T-cell (primary cell): ENCODE results near the gene TBC1D22A. TPM values are rescaled to one million over a fixed set of nuclear protein-coding genes. Genes with fewer than 3 reads are reported as not detected.

ENCODE experiments used
- ATAC-seq, 4 experiments: fragments of 200-7000 bp in 3 of 4; fragments of 150-1000 bp in 1 of 4; cut with Tn5 transposase; replicated peaks in 1 of 4; 1 replicate in 3 of 4; 2 replicates in 1 of 4; pipeline ENCODE4 v1.10.0; 2021; ENCODE audit warnings: moderate library complexity in 3 of 4, mild to moderate bottlenecking in 2 of 4, moderate number of reproducible peaks in 1 of 4
- CTCF ChIA-PET, 2 donors: fragments of 300-600 bp; sonication (Branson Sonifier 250); formaldehyde crosslinking; loops; one replicate each; lab custom pipeline; 2022; ENCODE audit warnings: antibody characterized with exemption in 2 of 2; lab: Charles Lee
- POLR2A ChIA-PET, 2 donors: fragments of 300-600 bp; sonication (Branson Sonifier 250); formaldehyde crosslinking; loops; one replicate each; lab custom pipeline; 2022; ENCODE audit warnings: antibody characterized with exemption in 2 of 2; lab: Charles Lee
- DNase-seq, 35 experiments: peaks; one replicate each; pipeline versions ENCODE4 v3.0.0 to v3.0.0-alpha.2; 2013 to 2023
- H3K27ac ChIP-seq: one replicate; pipeline ENCODE4 v1.5.1; 2013; ENCODE audit warnings: low read length
- H3K27me3 ChIP-seq, 2 experiments: replicated peaks in 1 of 2; 1 replicate in 1 of 2; 2 replicates in 1 of 2; pipeline versions ENCODE4 v1.6.1 to v1.7.0; 2013; ENCODE audit warnings: low read length in 1 of 2, mixed read lengths in 1 of 2; ENCODE audit not compliant: control insufficient read depth in 2 of 2, insufficient read depth in 2 of 2; ENCODE audit errors: extremely low read depth in 1 of 2
- H3K36me3 ChIP-seq, 2 donors: 1 replicate in 1 of 2; 2 replicates in 1 of 2; pipeline versions ENCODE4 v1.6.1 to v1.7.0; 2013; ENCODE audit warnings: low read length in 1 of 2; ENCODE audit not compliant: control insufficient read depth in 2 of 2, insufficient read depth in 1 of 2; ENCODE audit errors: extremely low read depth in 1 of 2
- H3K4me1 ChIP-seq, 2 experiments: 1 replicate in 1 of 2; 2 replicates in 1 of 2; pipeline versions ENCODE4 v1.6.1 to v1.7.0; 2013; ENCODE audit warnings: low read length in 2 of 2, mixed read lengths in 1 of 2; ENCODE audit not compliant: insufficient read depth in 2 of 2, control insufficient read depth in 1 of 2; ENCODE audit errors: extremely low read depth in 1 of 2
- H3K4me3 ChIP-seq, 2 donors: 1 replicate in 1 of 2; 2 replicates in 1 of 2; pipeline versions ENCODE4 v1.5.1 to v1.7.0; 2013; ENCODE audit warnings: mild to moderate bottlenecking in 2 of 2, low read length in 1 of 2, moderate library complexity in 1 of 2; ENCODE audit not compliant: control insufficient read depth in 1 of 2; ENCODE audit errors: extremely low read depth in 1 of 2
- H3K9me3 ChIP-seq: 2 replicates; pipeline ENCODE4 v1.7.0; 2013
- H3K27ac Mint-ChIP-seq, 2 donors: one replicate each; pipeline ENCODE4 v1.8.0; 2020 to 2021; ENCODE audit warnings: mild to moderate bottlenecking in 2 of 2, mixed read lengths in 2 of 2
- H3K27me3 Mint-ChIP-seq, 2 donors: one replicate each; pipeline ENCODE4 v1.8.0; 2021 to 2022; ENCODE audit warnings: mixed read lengths in 2 of 2
- H3K36me3 Mint-ChIP-seq: one replicate; pipeline ENCODE4 v1.8.0; 2021; ENCODE audit warnings: mixed read lengths
- H3K4me1 Mint-ChIP-seq, 3 donors: one replicate each; pipeline ENCODE4 v1.8.0; 2020 to 2022; ENCODE audit warnings: mixed read lengths in 3 of 3, mild to moderate bottlenecking in 1 of 3
- H3K4me3 Mint-ChIP-seq, 3 donors: one replicate each; pipeline ENCODE4 v1.8.0; 2020 to 2022; ENCODE audit warnings: mild to moderate bottlenecking in 3 of 3, mixed read lengths in 3 of 3, moderate library complexity in 3 of 3
- H3K9me3 Mint-ChIP-seq, 3 donors: one replicate each; pipeline ENCODE4 v1.8.0; 2020 to 2022; ENCODE audit warnings: mixed read lengths in 3 of 3
- WGBS: methylation state at CpG from one replicate; pipeline ENCODE4 v1.1.5; 2013; ENCODE audit warnings: missing lambda C conversion rate; ENCODE audit not compliant: insufficient coverage; 5-methylcytosine and 5-hydroxymethylcytosine counted together
- total RNA-seq, 35 experiments: library from RNA in 6 of 35; stranded (reverse) in 6 of 35; fragments of 120-200 nt in 1 of 35; gene quantifications; one replicate each; pipeline versions ENCODE4 v1.2.1 to v1.2.4 and lab custom pipeline; 2013 to 2026

TBC1D22A gene
- total RNA-seq, 5 donors from 2014 or later (not counting 1 experiment from before 2014, with no cell fraction given), result 38.3 to 67.8 (median 57.7) TPM

DNA sequence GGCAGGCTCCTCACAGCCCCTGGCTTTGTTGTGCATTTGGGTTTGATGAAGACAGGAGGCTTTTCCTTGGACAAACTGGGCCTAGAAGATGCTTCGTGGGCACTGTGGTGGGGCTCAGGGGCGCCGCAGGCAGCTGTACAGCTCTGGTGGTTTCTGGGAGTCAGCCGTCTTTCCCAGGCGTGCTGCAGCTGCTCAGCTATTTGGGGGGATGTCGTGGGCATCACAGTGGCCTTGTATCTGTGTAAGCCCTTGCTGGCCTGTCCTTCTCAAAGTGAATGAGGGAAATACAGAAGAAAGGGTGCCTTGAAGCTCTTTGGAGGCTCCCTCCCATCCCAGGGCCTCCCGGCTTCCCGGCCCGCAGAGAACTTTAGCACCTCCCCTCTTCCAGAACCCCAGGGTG lies 89.5 kb downstream of the TBC1D22A start:
- Mint-ChIP-seq H3K9me3 (no peaks in the 10 kb centered on the region), H3K4me1 (peaks cover 43 to 50% (median 47%) of the 10 kb centered on the region in 3 donors), H3K4me3 (no peak overlapping the region), H3K36me3 (peaks cover 45% of the 10 kb centered on the region), H3K27ac (no peak overlapping the region), H3K27me3 (no peaks in the 10 kb centered on the region)
- ChIA-PET POLR2A (no interaction called here), CTCF (no interaction called here)
- ATAC-seq (no peak), DNase-seq (no peak)
- no peaks in the 10 kb centered on the region for H3K27me3 ChIP-seq
- H3K4me1 ChIP-seq, result peaks cover 0 to 9% of the 10 kb centered on the region in 2 experiments
- 69% methylated on average over 6 of the region's 9 CpGs for WGBS
- H3K36me3 ChIP-seq, result peaks cover 10 to 17% of the 10 kb centered on the region in 2 donors
- H3K4me3 ChIP-seq, result no peak overlapping the region
- no peaks in the 10 kb centered on the region for H3K9me3 ChIP-seq
- no peak overlapping the region for H3K27ac ChIP-seq

DNA sequence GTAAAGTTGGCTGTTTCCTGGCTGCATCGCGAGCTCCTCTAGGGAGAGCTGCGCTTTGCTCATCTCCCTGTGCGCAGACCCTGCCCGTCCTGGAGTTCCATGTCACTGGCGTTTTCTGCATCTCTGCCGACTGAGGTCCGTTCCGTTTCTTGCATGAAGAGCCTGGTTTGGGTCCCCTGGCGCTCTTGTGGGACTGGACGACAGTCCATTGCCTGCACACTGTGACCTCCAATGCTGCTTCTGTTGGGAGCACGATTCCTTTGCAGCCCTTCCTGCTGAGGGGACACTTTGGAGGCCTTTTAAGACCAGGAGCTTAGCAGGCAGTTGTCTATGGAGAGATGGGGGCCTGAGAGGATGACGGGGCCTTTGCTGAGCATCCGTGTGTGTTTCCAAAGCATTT lies 90.3 kb downstream of the TBC1D22A start:
- Histone ChIP-seq H3K4me1 (peaks cover 0 to 9% of the 10 kb centered on the region in 2 experiments), H3K4me3 (no peak overlapping the region), H3K36me3 (peaks cover 10 to 15% of the 10 kb centered on the region in 2 donors), H3K27ac (no peak overlapping the region), H3K27me3 (no peaks in the 10 kb centered on the region), H3K9me3 (no peaks in the 10 kb centered on the region)
- Mint-ChIP-seq H3K27me3 (no peaks in the 10 kb centered on the region), H3K27ac (no peak overlapping the region), H3K4me3 (no peak overlapping the region), H3K9me3 (no peaks in the 10 kb centered on the region), H3K4me1 (peaks cover 39 to 52% (median 44%) of the 10 kb centered on the region in 3 donors), H3K36me3 (peaks cover 42% of the 10 kb centered on the region)
- CTCF ChIA-PET, result no interaction called here
- DNase-seq, result no peak
- 97% methylated on average over 11 of the region's 14 CpGs for WGBS
- POLR2A ChIA-PET, result no interaction called here
- ATAC-seq, result no peak

DNA sequence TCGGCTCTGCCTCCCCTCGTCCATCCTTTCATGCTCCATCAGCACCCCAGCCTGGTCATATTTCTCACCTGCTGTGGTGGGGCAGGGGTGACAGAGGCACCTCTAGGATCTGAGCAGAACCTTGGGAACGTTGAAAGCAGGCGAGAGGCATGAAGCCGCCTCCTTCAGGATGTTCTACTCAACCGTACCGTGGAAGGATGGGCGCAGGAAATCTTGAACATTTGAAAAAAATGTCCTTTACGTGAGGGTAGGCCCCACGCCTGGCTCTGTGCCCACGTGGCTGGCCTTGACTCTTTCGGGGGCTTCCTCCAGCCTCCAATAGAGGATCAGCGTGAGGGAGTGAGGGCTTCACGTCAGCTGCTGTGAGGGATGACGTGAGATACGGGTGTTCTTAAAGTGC lies 90.7 kb downstream of the TBC1D22A start:
- CTCF ChIA-PET, result no interaction called here
- ATAC-seq (no peak), DNase-seq (no peak)
- POLR2A ChIA-PET, result no interaction called here
- no peaks in the 10 kb centered on the region for H3K27me3 Mint-ChIP-seq
- H3K9me3 Mint-ChIP-seq, result no peaks in the 10 kb centered on the region
- Histone ChIP-seq H3K4me1 (peaks cover 0 to 9% of the 10 kb centered on the region in 2 experiments), H3K36me3 (peaks cover 10 to 15% of the 10 kb centered on the region in 2 donors), H3K27ac (no peak overlapping the region), H3K27me3 (no peaks in the 10 kb centered on the region), H3K9me3 (no peaks in the 10 kb centered on the region), H3K4me3 (no peak overlapping the region)
- H3K27ac Mint-ChIP-seq, result no peak overlapping the region
- no peak overlapping the region for H3K4me3 Mint-ChIP-seq
- 95% methylated on average over 14 of the region's 16 CpGs for WGBS
- peaks cover 41 to 51% (median 44%) of the 10 kb centered on the region in 3 donors for H3K4me1 Mint-ChIP-seq
- H3K36me3 Mint-ChIP-seq, result peaks cover 42% of the 10 kb centered on the region

DNA sequence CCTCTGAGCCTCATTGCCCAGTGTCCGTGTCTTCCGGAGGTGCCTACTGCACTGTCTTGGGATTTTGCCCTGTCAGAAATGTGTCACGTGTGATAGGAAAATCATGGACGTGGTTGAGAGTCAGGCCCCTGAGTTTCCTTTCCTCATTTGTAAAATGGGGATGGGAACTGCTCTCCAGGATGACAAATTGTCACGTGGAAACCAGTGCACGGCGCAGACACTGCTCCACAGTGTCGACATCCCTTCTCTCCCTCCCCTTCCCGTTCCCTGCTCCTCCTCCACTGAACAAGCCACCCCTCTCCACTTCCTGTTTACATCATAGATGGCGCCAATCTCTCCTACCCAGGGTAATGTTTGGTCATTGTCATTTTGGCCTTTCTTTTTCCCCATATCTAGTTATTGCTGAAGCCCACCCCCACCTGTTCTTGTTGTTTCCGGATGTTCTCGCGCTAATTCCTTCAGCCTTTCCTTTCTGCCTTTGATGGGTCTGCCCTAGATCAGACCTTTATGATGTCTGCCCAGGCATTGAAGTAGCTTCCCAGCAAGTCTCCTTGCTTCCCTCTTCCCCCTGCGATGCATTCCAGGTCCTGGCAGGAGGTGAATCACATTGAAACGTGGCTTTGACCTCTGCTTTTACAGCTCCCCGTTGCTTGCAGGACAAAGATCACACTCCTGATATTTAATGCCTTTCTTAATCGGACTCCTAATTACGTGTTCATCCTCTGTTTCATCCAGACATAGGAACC lies 91.8 kb downstream of the TBC1D22A start:
- H3K4me3 Mint-ChIP-seq, result no peak overlapping the region
- Histone ChIP-seq H3K27ac (no peak overlapping the region), H3K27me3 (no peaks in the 10 kb centered on the region), H3K4me3 (no peak overlapping the region), H3K9me3 (no peaks in the 10 kb centered on the region), H3K36me3 (peaks cover 12 to 16% of the 10 kb centered on the region in 2 donors), H3K4me1 (peaks cover 0 to 9% of the 10 kb centered on the region in 2 experiments)
- peaks cover 40 to 50% (median 44%) of the 10 kb centered on the region in 3 donors for H3K4me1 Mint-ChIP-seq
- DNase-seq (no peak), ATAC-seq (no peak)
- WGBS, result 89% methylated on average over 6 of the region's 18 CpGs
- CTCF ChIA-PET, result no interaction called here
- POLR2A ChIA-PET, result no interaction called here
- no peaks in the 10 kb centered on the region for H3K27me3 Mint-ChIP-seq
- peak overlapping the region; percentile 4 for H3K27ac Mint-ChIP-seq
- peaks cover 40% of the 10 kb centered on the region for H3K36me3 Mint-ChIP-seq
- no peaks in the 10 kb centered on the region for H3K9me3 Mint-ChIP-seq

DNA sequence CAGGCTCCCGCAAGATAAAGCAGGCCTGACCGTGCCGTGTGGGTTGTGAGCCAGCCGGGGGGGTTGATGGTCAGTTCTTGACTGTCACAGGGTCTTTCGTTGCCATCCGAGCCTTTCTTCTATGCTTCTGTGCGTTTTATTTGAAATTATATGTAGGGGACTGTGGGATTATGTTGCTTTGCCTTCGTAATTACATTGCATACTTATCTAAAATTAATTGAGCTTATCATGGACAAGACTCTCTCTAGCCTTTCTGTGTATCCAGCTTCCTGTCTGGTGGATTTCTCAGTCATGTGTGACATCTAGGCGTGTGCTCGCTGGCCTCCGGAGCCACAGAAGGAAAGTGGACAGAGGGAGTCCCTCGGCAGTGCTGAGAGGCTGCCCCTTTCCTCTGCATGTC lies 93.2 kb downstream of the TBC1D22A start:
- Mint-ChIP-seq H3K9me3 (no peaks in the 10 kb centered on the region), H3K27me3 (no peaks in the 10 kb centered on the region), H3K4me3 (no peak overlapping the region), H3K27ac (no peak overlapping the region), H3K4me1 (peaks cover 36 to 42% (median 37%) of the 10 kb centered on the region in 3 donors), H3K36me3 (peaks cover 28% of the 10 kb centered on the region)
- peaks cover 12 to 13% of the 10 kb centered on the region in 2 donors for H3K36me3 ChIP-seq
- H3K9me3 ChIP-seq, result no peaks in the 10 kb centered on the region
- no peak overlapping the region for H3K4me3 ChIP-seq
- ATAC-seq, result no peak
- ChIA-PET CTCF (no interaction called here), POLR2A (no interaction called here)
- no peaks in the 10 kb centered on the region for H3K27me3 ChIP-seq
- no peak overlapping the region for H3K27ac ChIP-seq
- H3K4me1 ChIP-seq, result peaks cover 0 to 9% of the 10 kb centered on the region in 2 experiments
- DNase-seq, result no peak
- 98% methylated on average over 6 of the region's 12 CpGs for WGBS

DNA sequence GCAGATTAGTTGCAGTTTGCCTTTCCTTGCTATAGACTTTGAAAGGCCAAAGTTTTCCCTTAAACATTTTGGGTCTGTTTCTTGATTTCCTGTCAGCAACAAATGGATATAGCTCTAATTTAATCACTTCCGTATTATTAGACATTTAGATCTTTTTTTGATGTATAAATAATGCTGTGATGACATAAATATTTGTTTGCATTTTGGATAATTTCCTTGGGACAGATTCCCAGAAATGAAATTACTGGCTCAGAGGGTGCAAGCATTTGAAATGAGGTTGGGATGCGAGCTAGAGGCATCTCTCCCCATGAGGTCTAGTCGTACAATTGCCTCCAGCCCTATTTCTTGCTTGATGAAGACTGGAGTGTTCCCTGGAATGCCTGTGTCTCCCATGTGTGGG lies 94.2 kb downstream of the TBC1D22A start:
- H3K4me3 ChIP-seq, result no peak overlapping the region
- POLR2A ChIA-PET, result no interaction called here
- no CpG with 5 or more reads among the region's 3 CpGs for WGBS
- H3K4me3 Mint-ChIP-seq, result no peak overlapping the region
- peaks cover 5 to 12% of the 10 kb centered on the region in 2 donors for H3K36me3 ChIP-seq
- CTCF ChIA-PET, result no interaction called here
- DNase-seq, result no peak
- H3K27me3 ChIP-seq, result no peaks in the 10 kb centered on the region
- no peaks in the 10 kb centered on the region for H3K9me3 ChIP-seq
- peaks cover 21% of the 10 kb centered on the region for H3K36me3 Mint-ChIP-seq
- ATAC-seq, result no peak
- no peaks in the 10 kb centered on the region for H3K27me3 Mint-ChIP-seq
- H3K27ac Mint-ChIP-seq, result no peak overlapping the region
- H3K27ac ChIP-seq, result no peak overlapping the region
- H3K4me1 Mint-ChIP-seq, result peaks cover 33 to 35% (median 35%) of the 10 kb centered on the region in 3 donors
- H3K9me3 Mint-ChIP-seq, result no peaks in the 10 kb centered on the region
- peaks cover 0 to 9% of the 10 kb centered on the region in 2 experiments for H3K4me1 ChIP-seq
